NCI-H2196 (cell line): ENCODE measurements around the gene CPEB4.
A peak's percentile ranks its signal among the peaks of the same experiment; 100 is the strongest.

Experiments
- DNase-seq: peaks from one replicate; lab custom pipeline; 2025; ENCODE audit not compliant: unreplicated experiment; lab: John Stamatoyannopoulos, UW

CPEB4 gene

GRCh38 chr5:173884402-173885053 is 3.6 kb upstream of the CPEB4 start:
- no peak for DNase-seq

GRCh38 chr5:173885054-173885443 is 3.1 kb upstream of the CPEB4 start:
- no peak for DNase-seq

DNA sequence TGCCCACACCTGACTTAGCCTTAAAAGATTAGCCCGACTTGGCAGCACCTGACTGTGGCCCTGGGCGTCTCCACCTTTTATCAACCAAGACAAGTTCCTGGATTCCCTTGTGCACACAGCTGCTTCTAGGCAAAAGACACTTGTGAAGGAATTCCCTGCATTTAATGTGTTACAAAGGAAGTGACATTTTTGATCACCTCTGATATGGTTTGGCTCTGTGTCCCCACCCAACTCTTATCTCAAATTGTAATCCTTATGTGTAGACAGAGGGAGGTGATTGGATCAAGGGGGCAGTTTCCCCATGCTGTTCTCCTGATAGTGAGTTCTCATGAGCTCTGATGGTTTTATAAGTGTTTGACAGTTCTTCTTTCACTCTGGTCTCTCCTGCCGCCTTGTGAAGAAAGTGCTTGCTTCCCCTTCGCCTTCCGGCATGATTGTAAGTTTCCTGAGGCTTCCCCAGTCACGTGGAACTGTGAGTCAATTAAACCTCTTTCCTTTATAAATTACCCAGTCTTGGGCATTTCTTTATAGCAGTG is 2.6 kb upstream of the CPEB4 start:
- DNase-seq = no peak

- no peak for DNase-seq
Observed at GRCh38 chr5:173886150-173886549, 2.0 kb upstream of the CPEB4 start.

DNA sequence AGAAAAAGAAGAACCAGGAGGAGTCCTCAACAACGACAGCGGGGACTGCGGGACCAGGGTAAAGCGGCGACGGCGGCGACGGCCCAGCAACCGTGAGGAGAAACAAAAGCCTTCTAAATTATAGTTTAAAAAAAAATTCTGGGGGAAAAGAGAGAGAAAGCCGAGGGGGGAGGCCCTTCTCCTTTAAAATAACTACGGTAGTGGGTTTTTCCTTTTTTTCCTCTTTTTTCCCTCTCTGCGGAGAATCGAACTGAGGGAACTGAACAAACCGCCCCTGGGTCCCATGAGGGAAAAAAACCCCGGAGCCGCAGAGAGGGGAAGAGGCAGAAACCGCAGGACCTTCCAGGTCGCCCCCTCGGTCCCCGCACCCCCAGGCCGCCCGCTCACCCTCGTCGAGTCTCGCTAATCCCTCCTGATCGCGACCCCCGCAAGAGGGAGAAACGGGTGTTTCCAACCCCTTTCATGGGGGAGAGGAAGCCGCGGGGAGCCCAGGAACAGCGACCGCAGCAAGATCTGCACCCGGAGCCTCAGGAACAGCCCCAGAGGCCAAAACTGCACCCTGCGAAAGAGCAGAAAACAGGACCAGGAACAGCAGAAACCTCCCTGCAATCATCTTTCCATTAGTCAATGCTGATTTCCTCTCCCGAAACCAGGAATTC is 453 bp downstream of the CPEB4 start:
- no peak for DNase-seq

GRCh38 chr5:173890195-173890991 is 2.2 kb downstream of the CPEB4 start:
- DNase-seq = peak; percentile 23

DNA sequence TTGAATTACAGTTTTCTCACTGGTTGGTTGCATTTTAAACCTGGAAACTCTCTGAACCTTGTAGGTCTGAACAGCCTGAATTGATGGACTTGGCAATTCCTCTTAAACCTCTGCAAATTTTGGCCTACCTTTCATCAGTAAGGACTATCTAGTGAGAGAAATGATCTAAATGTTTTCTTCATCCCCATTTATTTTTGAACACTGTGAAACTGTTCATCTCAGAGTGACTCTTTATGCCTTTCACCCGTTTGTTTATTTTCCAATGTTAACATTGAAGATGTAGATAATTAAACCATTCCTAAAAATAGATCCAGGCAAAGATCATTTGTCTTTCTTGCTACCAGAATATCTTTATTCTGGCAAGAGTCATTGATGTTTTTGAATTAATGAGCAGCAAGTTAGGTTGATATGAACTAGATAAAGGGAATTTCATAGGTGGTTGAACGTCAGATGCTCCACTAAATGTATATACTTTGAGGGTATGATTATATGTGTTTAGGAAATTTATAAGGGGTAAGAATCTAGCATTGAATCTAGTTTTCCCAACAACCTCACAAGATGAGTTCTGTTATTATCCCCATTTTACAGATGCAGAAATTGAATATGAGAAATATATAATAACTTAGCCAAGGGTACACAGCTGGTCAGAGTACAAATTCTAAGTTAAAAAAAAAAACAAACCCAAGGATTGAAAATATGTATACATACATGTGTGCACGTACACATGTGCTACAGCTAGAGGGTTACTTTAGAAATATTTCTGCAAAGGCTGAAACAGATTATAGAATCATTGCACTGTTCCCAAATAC is 3.4 kb downstream of the CPEB4 start:
- no peak for DNase-seq

DNA sequence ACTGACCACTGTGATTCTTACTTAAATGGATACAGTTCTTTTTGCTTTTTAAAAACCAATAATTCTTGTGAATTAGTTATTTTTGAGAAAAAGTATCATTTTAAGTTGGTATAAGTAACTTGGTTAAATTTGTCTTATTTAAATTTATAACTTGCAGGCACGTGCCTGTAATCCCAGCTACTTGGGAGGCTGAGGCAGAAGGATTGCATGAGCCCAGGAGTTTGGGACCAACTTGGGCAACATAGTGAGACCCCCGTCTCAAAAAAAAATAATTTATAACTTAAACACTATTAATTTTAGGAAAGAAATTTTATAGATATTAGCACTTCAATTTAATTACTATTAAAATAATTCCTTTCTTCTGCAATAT is 5.0 kb downstream of the CPEB4 start:
- DNase-seq = no peak

GRCh38 chr5:173895401-173896165 is 7.4 kb downstream of the CPEB4 start:
- DNase-seq = peak; percentile 23

DNA sequence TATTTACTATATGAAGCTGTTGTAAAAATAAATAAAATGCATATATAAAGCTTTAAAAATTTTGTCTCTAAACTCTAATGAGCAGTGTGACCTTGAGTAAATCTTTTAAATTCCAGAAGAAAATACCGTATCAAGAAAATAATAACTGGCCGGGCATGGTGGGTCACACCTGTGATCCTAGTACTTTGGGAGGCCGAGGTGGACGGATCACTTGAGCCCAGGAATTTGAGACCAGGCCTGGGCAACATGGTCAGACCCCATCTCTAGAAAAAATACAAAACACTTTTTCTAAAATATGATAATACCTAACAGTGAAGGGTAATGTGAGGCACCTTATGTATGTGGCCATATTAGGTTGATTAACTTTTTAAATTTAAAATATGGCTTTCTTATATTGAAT is 8.5 kb downstream of the CPEB4 start:
- no peak for DNase-seq

DNA sequence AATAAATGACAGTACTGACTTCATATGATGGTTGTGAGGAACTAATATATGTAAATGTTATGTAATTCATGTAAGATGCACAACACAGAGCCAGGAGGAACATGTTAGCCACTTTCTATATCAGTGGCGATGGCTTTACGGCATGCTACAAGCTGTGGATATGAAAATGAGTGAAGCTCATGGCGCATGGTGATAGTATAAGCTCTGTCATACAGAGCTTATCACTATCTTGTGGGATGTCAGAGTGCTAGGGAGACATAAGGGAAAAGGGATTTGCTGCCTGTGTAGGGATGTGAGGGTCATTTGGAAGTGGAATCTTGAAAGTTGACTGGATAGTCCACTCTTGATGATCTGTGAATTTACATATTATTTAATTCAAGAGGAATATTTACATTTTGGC is 13.6 kb downstream of the CPEB4 start:
- DNase-seq = no peak

DNA sequence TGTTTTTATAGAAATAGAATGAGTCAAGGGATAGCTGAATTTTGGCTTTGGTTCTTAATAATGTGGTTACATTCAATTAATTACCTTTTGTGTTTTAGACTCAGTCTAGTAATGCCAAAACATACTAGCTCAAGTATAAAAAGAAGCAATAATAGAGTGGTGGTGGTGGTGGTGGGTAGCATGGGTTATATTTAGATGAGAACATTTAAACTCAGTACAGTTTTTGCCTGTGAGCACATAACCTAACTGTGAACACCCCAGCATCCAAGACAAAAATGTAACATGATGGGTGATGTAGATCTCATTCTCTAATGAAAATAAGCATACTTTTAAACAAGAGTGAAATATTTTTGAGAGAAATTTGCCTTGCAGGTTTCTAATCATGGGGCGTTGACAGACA is 14.2 kb downstream of the CPEB4 start:
- DNase-seq = no peak

DNA sequence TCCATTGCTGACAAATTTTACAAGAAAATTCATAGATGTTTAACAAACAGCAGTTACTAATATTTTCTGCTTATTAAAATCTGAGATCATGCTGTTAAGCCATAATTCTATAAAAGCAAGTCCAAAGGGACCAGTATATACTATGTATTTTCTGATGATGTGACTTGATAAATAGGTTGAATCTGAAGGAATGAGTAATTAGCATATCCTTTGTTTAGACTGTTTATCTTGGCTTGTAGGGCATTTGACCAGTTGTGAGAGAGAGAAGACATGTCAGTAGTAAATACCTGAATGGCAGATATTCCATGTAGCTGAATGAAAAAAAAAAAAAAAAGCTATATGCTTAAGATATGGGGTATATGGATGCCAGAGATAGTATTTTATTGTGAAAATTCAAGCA is 14.6 kb downstream of the CPEB4 start:
- DNase-seq = no peak

DNA sequence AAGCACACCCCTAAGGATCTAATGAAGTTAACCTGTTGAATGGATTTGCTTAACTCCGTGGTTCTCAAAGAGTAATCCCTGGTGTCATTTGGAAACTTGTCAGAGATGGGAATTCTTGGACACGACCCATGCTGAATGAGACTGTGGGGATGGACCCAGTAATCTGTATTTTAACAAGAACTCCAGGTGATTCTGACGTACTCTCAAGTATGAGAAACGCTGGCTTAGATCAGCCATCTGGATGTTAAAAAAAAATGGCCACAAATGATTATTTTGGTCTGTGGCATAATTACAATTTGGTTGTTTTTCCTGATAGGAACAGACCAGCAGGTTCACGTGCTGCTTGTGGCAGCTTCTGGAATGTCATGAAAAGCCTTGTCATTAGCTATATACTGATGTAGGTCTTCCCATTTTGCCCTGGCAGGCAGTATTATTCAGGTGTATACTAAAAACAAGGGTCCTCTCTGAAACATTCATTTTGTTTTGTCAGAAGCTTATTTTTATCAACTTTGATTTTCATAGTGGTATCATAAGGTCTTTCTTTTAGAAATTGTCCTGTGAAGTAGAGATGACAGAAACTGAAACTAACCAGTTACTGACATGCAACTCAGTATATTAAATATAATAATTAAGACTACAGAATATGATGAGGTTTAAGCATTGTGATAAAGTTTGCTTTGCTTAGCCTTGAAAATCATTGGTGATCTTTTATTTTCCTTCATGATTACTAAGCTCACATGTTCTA is 15.4 kb downstream of the CPEB4 start:
- no peak for DNase-seq

DNA sequence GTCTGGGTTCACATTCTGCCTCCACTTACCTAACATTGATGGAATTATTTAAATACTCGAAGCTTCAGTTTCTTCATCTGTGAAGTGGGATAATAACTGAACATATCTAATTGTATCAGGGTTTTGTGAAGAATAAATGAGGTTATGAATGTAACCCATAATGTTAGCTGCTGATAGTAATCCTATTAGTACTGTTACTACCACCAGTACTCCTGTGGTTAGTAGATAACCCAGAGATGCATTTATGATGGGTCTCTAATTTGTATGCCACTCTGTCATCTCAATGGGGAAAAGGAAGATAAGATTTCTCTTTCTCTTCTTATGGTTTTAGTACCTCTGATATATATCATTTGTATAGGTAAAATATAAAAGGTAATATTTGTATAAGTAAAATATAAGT is 16.0 kb downstream of the CPEB4 start:
- no peak for DNase-seq

- no peak for DNase-seq
Observed at GRCh38 chr5:173907284-173907683, 19.1 kb downstream of the CPEB4 start.

DNA sequence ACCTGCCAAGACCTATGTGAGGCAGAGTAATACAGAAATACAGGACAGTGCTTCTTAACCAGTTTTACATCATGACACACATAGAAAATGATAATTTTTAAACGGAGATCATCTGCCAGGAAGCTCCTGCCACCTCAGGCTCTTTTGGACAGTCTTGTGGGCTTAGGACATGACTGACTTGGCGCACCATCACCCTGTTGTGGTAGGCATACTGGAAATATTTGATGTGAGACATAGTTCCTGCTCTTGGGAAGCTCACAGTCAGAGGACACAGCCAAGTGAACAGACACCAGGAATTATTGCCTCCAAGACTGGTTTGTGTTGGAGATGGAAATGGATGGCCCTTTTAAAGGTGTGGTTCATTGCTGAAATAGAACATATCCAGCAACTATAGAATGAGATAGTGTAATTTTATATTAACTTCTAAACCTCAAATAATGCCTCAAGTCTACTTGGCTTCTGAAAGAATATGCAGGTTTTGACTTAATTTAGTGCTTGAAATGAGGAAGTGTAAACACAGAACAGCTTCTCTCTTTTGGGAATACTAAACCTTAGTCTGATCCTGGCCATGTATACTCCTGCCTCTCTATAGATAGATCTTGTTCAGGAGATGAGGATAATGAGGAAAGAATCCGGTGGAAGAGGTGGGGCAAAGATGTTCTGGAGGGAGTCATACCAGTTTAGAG is 19.7 kb downstream of the CPEB4 start:
- DNase-seq = no peak

GRCh38 chr5:173909199-173909598 is 21.1 kb downstream of the CPEB4 start:
- no peak for DNase-seq

DNA sequence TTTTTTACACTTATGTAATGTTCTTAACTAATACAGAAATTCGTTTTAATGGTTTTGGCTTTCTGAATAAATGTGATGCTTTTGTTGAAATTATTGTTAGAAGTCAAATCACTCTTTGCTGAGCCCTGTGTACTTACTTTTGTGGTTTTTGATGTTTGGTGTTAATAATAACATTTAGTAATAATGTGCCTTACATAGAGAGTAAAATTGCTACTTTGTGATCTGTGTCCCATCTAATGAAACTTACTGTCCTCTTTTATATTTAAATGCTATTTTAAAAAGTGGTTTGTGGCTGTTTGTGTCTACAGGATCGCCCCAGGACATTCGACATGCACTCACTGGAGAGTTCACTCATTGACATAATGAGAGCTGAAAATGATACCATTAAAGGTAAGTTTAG is 22.1 kb downstream of the CPEB4 start:
- no peak for DNase-seq
